GM23338 (cell line): ENCODE data around the gene FAF2. TPM values are rescaled to one million over a fixed set of nuclear protein-coding genes. Genes with fewer than 3 reads are reported as not detected.

ENCODE experiments used
- ATAC-seq: fragments of 200-7000 bp; cut with Tn5 transposase; 3 replicates; pipeline ENCODE4 v1.9.1; 2020
- DNase-seq: peaks from one replicate; pipeline ENCODE4 v3.0.0-alpha.2; 2015; ENCODE audit warnings: low spot score
- H2AFZ ChIP-seq: fragments of 200-600 bp; sonication (generic); 2 replicates; pipeline ENCODE4 v1.8.0; 2016; ENCODE audit warnings: antibody characterized with exemption, mild to moderate bottlenecking, moderate library complexity
- H3F3A ChIP-seq: fragments of 200-600 bp; sonication (generic); replicated peaks from 2 replicates; pipeline ENCODE4 v1.8.0; 2017; ENCODE audit warnings: antibody characterized with exemption, mixed run types, low read depth
- H3K27ac ChIP-seq: fragments of 200-600 bp; sonication (generic); 2 replicates; pipeline ENCODE4 v1.6.1; 2016; ENCODE audit warnings: low read depth
- H3K27me3 ChIP-seq: fragments of 200-600 bp; sonication (generic); 2 replicates; pipeline ENCODE4 v1.8.0; 2016; ENCODE audit warnings: mild to moderate bottlenecking, mixed run types, moderate library complexity; ENCODE audit not compliant: insufficient read depth
- H3K36me3 ChIP-seq: fragments of 200-600 bp; sonication (generic); 2 replicates; pipeline ENCODE4 v1.8.0; 2016; ENCODE audit warnings: mild to moderate bottlenecking; ENCODE audit not compliant: insufficient read depth
- H3K4me1 ChIP-seq: fragments of 200-600 bp; sonication (generic); 2 replicates; pipeline ENCODE4 v1.8.0; 2016; ENCODE audit warnings: mild to moderate bottlenecking, moderate library complexity; ENCODE audit not compliant: insufficient read depth
- H3K4me2 ChIP-seq: fragments of 200-600 bp; sonication (generic); 2 replicates; pipeline ENCODE4 v1.7.1; 2017; ENCODE audit warnings: mixed run types
- H3K4me3 ChIP-seq: fragments of 200-600 bp; sonication (generic); 2 replicates; pipeline ENCODE4 v1.6.1; 2016; ENCODE audit warnings: mixed run types
- H3K79me2 ChIP-seq: fragments of 200-600 bp; sonication (generic); replicated peaks from 2 replicates; pipeline ENCODE4 v1.8.0; 2017; ENCODE audit warnings: mild to moderate bottlenecking; ENCODE audit not compliant: insufficient read depth
- H3K9me2 ChIP-seq: fragments of 200-600 bp; sonication (generic); 2 replicates; pipeline ENCODE4 v1.8.0; 2017; ENCODE audit not compliant: insufficient read depth
- H4K20me1 ChIP-seq: fragments of 200-600 bp; sonication (generic); replicated peaks from 2 replicates; pipeline ENCODE4 v1.8.0; 2017; ENCODE audit warnings: mild to moderate bottlenecking; ENCODE audit not compliant: insufficient read depth
- H3K27ac Mint-ChIP-seq: 2 replicates; pipeline ENCODE4 v1.8.0; 2020; ENCODE audit warnings: inconsistent platforms, mild to moderate bottlenecking, moderate library complexity, mixed read lengths
- H3K27me3 Mint-ChIP-seq: 3 replicates; pipeline ENCODE4 v1.8.0; 2022; ENCODE audit warnings: low read depth, mild to moderate bottlenecking, moderate library complexity, mixed read lengths, inconsistent platforms; ENCODE audit not compliant: insufficient read depth, poor library complexity
- H3K36me3 Mint-ChIP-seq: 3 replicates; pipeline ENCODE4 v1.8.0; 2021; ENCODE audit warnings: low read depth, mild to moderate bottlenecking, inconsistent platforms, moderate library complexity, mixed read lengths
- H3K4me1 Mint-ChIP-seq: 3 replicates; pipeline ENCODE4 v1.8.0; 2020; ENCODE audit warnings: mild to moderate bottlenecking, inconsistent platforms, mixed read lengths
- H3K4me3 Mint-ChIP-seq: 3 replicates; pipeline ENCODE4 v1.8.0; 2021; ENCODE audit warnings: moderate library complexity, mild to moderate bottlenecking, inconsistent platforms, mixed read lengths
- H3K9me3 Mint-ChIP-seq: 3 replicates; pipeline ENCODE4 v1.8.0; 2020; ENCODE audit warnings: moderate library complexity, mild to moderate bottlenecking, inconsistent platforms, mixed read lengths
- CREB1 ChIP-seq: fragments of 250-450 bp; sonication (Bioruptor Pico); IDR thresholded peaks from 2 replicates; pipeline ENCODE4 v1.5.0; 2020; ENCODE audit warnings: low read depth, mild to moderate bottlenecking, moderate library complexity
- EZH2 ChIP-seq: fragments of 200-600 bp; sonication (generic); IDR thresholded peaks from one replicate; pipeline ENCODE4 v1.8.0; 2017; ENCODE audit warnings: antibody characterized with exemption, mild to moderate bottlenecking, low read depth; ENCODE audit not compliant: unreplicated experiment
- EZH2phosphoT487 ChIP-seq: fragments of 200-600 bp; sonication (generic); IDR thresholded peaks from one replicate; pipeline ENCODE4 v1.8.1; 2018; ENCODE audit warnings: antibody characterized with exemption; ENCODE audit not compliant: unreplicated experiment
- JUNB ChIP-seq: IDR thresholded peaks from one replicate; pipeline ENCODE4 v1.6.1; 2016; ENCODE audit warnings: antibody characterized with exemption; ENCODE audit not compliant: unreplicated experiment
- NANOG ChIP-seq: IDR thresholded peaks from 2 replicates; pipeline ENCODE4 v1.6.1; 2016; ENCODE audit warnings: antibody characterized with exemption, borderline replicate concordance
- STAT1 ChIP-seq: IDR thresholded peaks from one replicate; pipeline ENCODE4 v1.6.1; 2016; ENCODE audit warnings: antibody characterized with exemption; ENCODE audit not compliant: unreplicated experiment
- ZNF114 ChIP-seq: fragments of 250-450 bp; sonication (Bioruptor Pico); IDR thresholded peaks from 2 replicates; pipeline ENCODE4 v1.5.0; 2020; ENCODE audit warnings: mild to moderate bottlenecking, moderate library complexity
- polyA plus RNA-seq: library from polyadenylated mRNA; unstranded; fragments of >200 nt; fragmentation: Nextera tagmentation; extraction: Ambion mirVana; gene quantifications from 2 replicates; pipeline ENCODE4 v1.2.1, GENCODE V29; 2016
- total RNA-seq: library from RNA; depleted of rRNA; stranded (reverse); fragments of >200 nt; shearing (Covaris generic); gene quantifications from 2 replicates; pipeline ENCODE4 v1.2.3, GENCODE V29; 2014
- TF ChIP-seq, protein P1 (sequence below): IDR thresholded peaks from one replicate; pipeline ENCODE4 v1.6.1; 2018; ENCODE audit warnings: antibody characterized with exemption; ENCODE audit not compliant: unreplicated experiment
- TF ChIP-seq, protein P2 (sequence below): fragments of 250-450 bp; sonication (Bioruptor Pico); IDR thresholded peaks from 2 replicates; pipeline ENCODE4 v1.5.0; 2020; ENCODE audit warnings: mild to moderate bottlenecking, moderate library complexity
- TF ChIP-seq, protein P3 (sequence below): IDR thresholded peaks from 2 replicates; pipeline ENCODE4 v1.6.1; 2016; ENCODE audit warnings: antibody characterized with exemption

FAF2 gene
- total and polyA plus RNA-seq, 2 experiments from 2014 or later: 32.8 to 37.6 TPM

DNA sequence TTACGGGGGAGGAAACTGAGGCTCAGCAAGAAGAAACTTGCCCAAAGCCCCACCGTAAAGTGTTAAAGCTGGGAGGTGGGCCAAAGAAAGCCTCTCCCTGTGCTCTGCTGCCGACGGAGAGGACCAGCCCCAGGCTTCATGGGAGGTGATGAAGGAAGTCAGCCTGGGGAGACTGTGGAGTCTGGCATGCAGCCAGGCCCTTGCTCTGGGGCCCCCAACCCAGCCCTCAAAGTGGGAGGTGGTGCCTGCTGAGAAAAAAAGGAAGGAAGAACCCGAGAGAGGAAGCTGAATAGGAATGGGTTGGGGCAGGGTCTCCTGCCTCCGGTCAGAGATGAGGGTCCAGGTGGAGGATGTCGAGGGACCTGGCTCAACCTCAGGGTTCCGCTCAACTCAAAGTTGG is 85.2 kb downstream of the FAF2 start:
- DNase-seq (no peak), ATAC-seq (no peak)
- H3K27me3 ChIP-seq: no peaks in the 10 kb centered on the region
- no peak overlapping the region for H2AFZ ChIP-seq
- Mint-ChIP-seq H3K4me1 (peaks cover 24% of the 10 kb centered on the region), H3K36me3 (peaks cover 56% of the 10 kb centered on the region), H3K27ac (no peak overlapping the region), H3K27me3 (peaks cover 25% of the 10 kb centered on the region), H3K4me3 (peak overlapping the region; percentile 30; the same call in 2 of the 3 replicates), H3K9me3 (peaks cover 2% of the 10 kb centered on the region; the same call in 1 of the 3 replicates)
- H3K79me2 ChIP-seq: peaks cover 52% of the 10 kb centered on the region
- no peak for TF ChIP-seq CREB1
- H3K36me3 ChIP-seq: peaks cover 14% of the 10 kb centered on the region; the same call in 1 of the 2 replicates
- H3K4me1 ChIP-seq: peaks cover 24% of the 10 kb centered on the region
- H3K27ac ChIP-seq: 0 out of 2 replicates have a peak overlapping the region, but pooled peaks have one; percentile 45
- 0 out of 2 replicates have a peak, but pooled peaks cover 9% of the 10 kb centered on the region for H3F3A ChIP-seq
- H3K9me2 ChIP-seq: no peaks in the 10 kb centered on the region
- peaks cover 26% of the 10 kb centered on the region for H4K20me1 ChIP-seq
- H3K4me3 ChIP-seq: peak overlapping the region; percentile 13; the same call in 1 of the 2 replicates
- H3K4me2 ChIP-seq: peak overlapping the region; percentile 98; the same call in 1 of the 2 replicates

GRCh38 chr5:176533894-176534611 is 85.9 kb downstream of the FAF2 start:
- H3K4me3 ChIP-seq: peak overlapping the region; percentile 74
- TF ChIP-seq EZH2phosphoT487: no peak
- TF ChIP-seq STAT1: no peak
- TF ChIP-seq, protein P1, sequence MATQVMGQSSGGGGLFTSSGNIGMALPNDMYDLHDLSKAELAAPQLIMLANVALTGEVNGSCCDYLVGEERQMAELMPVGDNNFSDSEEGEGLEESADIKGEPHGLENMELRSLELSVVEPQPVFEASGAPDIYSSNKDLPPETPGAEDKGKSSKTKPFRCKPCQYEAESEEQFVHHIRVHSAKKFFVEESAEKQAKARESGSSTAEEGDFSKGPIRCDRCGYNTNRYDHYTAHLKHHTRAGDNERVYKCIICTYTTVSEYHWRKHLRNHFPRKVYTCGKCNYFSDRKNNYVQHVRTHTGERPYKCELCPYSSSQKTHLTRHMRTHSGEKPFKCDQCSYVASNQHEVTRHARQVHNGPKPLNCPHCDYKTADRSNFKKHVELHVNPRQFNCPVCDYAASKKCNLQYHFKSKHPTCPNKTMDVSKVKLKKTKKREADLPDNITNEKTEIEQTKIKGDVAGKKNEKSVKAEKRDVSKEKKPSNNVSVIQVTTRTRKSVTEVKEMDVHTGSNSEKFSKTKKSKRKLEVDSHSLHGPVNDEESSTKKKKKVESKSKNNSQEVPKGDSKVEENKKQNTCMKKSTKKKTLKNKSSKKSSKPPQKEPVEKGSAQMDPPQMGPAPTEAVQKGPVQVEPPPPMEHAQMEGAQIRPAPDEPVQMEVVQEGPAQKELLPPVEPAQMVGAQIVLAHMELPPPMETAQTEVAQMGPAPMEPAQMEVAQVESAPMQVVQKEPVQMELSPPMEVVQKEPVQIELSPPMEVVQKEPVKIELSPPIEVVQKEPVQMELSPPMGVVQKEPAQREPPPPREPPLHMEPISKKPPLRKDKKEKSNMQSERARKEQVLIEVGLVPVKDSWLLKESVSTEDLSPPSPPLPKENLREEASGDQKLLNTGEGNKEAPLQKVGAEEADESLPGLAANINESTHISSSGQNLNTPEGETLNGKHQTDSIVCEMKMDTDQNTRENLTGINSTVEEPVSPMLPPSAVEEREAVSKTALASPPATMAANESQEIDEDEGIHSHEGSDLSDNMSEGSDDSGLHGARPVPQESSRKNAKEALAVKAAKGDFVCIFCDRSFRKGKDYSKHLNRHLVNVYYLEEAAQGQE: no peak
- no peak for TF ChIP-seq EZH2
- no peak for TF ChIP-seq JUNB
- TF ChIP-seq NANOG: no peak
- TF ChIP-seq ZNF114 (CRISPR knock-in tag): no peak
- TF ChIP-seq, protein P2, sequence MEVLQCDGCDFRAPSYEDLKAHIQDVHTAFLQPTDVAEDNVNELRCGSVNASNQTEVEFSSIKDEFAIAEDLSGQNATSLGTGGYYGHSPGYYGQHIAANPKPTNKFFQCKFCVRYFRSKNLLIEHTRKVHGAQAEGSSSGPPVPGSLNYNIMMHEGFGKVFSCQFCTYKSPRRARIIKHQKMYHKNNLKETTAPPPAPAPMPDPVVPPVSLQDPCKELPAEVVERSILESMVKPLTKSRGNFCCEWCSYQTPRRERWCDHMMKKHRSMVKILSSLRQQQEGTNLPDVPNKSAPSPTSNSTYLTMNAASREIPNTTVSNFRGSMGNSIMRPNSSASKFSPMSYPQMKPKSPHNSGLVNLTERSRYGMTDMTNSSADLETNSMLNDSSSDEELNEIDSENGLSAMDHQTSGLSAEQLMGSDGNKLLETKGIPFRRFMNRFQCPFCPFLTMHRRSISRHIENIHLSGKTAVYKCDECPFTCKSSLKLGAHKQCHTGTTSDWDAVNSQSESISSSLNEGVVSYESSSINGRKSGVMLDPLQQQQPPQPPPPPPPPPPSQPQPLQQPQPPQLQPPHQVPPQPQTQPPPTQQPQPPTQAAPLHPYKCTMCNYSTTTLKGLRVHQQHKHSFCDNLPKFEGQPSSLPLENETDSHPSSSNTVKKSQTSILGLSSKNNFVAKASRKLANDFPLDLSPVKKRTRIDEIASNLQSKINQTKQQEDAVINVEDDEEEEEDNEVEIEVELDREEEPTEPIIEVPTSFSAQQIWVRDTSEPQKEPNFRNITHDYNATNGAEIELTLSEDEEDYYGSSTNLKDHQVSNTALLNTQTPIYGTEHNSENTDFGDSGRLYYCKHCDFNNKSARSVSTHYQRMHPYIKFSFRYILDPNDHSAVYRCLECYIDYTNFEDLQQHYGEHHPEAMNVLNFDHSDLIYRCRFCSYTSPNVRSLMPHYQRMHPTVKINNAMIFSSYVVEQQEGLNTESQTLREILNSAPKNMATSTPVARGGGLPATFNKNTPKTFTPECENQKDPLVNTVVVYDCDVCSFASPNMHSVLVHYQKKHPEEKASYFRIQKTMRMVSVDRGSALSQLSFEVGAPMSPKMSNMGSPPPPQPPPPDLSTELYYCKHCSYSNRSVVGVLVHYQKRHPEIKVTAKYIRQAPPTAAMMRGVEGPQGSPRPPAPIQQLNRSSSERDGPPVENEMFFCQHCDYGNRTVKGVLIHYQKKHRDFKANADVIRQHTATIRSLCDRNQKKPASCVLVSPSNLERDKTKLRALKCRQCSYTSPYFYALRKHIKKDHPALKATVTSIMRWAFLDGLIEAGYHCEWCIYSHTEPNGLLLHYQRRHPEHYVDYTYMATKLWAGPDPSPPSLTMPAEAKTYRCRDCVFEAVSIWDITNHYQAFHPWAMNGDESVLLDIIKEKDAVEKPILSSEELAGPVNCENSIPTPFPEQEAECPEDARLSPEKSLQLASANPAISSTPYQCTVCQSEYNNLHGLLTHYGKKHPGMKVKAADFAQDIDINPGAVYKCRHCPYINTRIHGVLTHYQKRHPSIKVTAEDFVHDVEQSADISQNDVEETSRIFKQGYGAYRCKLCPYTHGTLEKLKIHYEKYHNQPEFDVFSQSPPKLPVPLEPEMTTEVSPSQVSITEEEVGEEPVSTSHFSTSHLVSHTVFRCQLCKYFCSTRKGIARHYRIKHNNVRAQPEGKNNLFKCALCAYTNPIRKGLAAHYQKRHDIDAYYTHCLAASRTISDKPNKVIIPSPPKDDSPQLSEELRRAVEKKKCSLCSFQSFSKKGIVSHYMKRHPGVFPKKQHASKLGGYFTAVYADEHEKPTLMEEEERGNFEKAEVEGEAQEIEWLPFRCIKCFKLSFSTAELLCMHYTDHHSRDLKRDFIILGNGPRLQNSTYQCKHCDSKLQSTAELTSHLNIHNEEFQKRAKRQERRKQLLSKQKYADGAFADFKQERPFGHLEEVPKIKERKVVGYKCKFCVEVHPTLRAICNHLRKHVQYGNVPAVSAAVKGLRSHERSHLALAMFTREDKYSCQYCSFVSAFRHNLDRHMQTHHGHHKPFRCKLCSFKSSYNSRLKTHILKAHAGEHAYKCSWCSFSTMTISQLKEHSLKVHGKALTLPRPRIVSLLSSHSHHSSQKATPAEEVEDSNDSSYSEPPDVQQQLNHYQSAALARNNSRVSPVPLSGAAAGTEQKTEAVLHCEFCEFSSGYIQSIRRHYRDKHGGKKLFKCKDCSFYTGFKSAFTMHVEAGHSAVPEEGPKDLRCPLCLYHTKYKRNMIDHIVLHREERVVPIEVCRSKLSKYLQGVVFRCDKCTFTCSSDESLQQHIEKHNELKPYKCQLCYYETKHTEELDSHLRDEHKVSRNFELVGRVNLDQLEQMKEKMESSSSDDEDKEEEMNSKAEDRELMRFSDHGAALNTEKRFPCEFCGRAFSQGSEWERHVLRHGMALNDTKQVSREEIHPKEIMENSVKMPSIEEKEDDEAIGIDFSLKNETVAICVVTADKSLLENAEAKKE (CRISPR knock-in tag): no peak
- TF ChIP-seq, protein P3, sequence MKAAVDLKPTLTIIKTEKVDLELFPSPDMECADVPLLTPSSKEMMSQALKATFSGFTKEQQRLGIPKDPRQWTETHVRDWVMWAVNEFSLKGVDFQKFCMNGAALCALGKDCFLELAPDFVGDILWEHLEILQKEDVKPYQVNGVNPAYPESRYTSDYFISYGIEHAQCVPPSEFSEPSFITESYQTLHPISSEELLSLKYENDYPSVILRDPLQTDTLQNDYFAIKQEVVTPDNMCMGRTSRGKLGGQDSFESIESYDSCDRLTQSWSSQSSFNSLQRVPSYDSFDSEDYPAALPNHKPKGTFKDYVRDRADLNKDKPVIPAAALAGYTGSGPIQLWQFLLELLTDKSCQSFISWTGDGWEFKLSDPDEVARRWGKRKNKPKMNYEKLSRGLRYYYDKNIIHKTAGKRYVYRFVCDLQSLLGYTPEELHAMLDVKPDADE: no peak

More at GRCh38 chr5:176533894-176534611, 85.9 kb downstream of the FAF2 start:
- 0 out of 2 replicates have a peak, but pooled peaks cover 7% of the 10 kb centered on the region for H3F3A ChIP-seq
- H3K4me1 ChIP-seq: peaks cover 24% of the 10 kb centered on the region
- ATAC-seq: no peak
- H2AFZ ChIP-seq: no peak overlapping the region
- H3K36me3 ChIP-seq: peaks cover 11% of the 10 kb centered on the region; the same call in 1 of the 2 replicates
- H3K36me3 Mint-ChIP-seq: peaks cover 51% of the 10 kb centered on the region
- peak overlapping the region; percentile 99 for H3K4me3 Mint-ChIP-seq
- peak overlapping the region; percentile 98 for H3K4me2 ChIP-seq
- peaks cover 2% of the 10 kb centered on the region; the same call in 1 of the 3 replicates for H3K9me3 Mint-ChIP-seq
- peaks cover 31% of the 10 kb centered on the region for H3K4me1 Mint-ChIP-seq
- H3K27me3 Mint-ChIP-seq: peaks cover 25% of the 10 kb centered on the region
- H3K27me3 ChIP-seq: no peaks in the 10 kb centered on the region
- peak overlapping the region; percentile 61 for H3K27ac Mint-ChIP-seq
- H3K27ac ChIP-seq: no peak overlapping the region
- peaks cover 52% of the 10 kb centered on the region for H3K79me2 ChIP-seq
- no peaks in the 10 kb centered on the region for H3K9me2 ChIP-seq
- DNase-seq: no peak
- peaks cover 26% of the 10 kb centered on the region for H4K20me1 ChIP-seq
